EL (cell line): ENCODE data around the gene MED15.
"Not testable (repeated sequence)": the region's sequence is repeated elsewhere in the genome, so short reads cannot be mapped to it uniquely, and the experiment has no call there.

Experiments used
- DNase-seq: peaks from one replicate; pipeline ENCODE4 v3.0.0-alpha.2; 2016

Gene MED15

DNA sequence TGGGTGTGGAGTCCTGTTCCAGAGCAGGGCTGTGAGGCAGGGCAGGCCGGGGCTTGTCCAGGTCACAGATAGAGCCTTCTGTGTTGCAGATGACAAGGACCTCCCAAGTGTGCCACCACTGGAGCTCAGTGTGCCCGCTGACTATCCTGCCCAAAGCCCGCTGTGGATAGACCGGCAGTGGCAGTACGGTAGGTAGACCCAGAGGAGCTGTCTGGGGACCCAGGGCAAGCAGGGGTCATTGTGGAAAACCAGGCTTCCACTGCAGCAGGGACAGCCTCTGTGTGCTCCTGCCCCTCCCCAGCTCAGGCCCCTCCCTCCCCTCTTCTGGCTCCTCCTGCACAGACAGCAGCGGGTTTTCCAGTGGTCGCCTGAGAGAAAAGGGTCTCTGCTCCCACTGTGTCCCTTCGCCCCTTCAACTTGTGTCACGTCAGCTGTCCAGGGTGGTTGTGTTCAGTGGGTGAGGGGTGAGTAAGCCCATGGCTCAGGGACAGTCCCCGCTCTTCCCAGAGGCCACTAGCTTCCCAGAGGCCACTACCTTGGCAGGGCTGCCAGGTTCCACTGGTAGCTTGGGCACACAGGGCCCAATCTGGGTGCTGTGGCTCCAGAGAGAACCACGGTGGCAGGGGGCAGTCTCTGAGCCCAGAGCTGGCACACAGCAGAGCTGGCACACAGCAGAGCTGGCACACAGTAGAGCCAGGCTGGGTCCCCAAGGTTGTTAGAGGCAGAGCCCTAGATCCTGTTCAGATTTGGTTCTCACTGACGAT is 78.4 kb downstream of the MED15 start:
- DNase-seq: no peak

DNA sequence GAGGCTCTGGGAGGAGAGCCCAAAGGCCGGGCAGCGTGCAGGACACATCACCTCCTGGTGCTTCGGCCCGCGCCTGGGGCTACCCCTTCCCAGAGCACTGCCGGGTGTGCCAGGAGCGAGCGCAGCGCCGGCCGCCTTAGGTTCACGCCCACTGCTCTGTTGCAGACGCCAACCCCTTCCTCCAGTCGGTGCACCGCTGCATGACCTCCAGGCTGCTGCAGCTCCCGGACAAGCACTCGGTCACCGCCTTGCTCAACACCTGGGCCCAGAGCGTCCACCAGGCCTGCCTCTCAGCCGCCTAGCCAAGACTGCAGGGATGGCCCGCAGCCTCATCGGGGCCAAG is 79.0 kb downstream of the MED15 start:
- no peak for DNase-seq

DNA sequence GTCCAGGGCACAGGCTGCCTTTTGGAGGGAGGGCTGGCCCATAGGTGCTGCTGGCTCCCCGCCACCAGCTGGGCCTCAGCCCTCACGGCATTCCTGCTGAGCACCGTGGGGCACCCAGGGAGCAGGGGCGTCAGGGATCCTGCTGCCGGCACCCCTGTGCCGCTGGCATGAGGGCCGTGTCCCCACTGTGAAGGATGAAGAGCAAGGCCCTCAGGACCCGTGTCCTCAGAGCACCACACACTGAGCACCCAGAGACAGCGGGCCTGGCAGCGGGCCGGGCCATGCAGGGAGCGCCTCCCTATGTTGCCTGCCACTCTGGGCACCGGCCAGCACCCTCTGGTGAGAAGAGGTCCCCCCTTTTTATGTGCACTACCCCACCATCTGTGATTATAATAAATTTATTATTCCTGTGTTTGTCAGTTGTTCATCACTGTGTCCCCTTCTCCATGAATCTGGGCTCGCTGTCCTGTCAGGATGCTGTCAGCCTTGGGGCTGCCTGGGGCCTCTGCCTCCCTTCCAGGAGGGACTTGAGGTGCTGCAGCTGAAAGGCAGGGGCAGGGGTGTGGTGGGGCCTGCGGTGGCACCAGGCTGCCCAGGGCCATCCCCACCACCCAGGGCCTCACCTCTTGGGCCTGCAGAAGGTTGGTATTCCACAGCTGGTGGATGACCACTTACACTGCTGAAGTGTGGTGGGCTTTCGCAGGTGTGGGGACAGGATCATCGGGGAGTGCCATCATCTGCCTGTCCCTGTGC is 80.0 kb downstream of the MED15 start:
- DNase-seq: no peak

DNA sequence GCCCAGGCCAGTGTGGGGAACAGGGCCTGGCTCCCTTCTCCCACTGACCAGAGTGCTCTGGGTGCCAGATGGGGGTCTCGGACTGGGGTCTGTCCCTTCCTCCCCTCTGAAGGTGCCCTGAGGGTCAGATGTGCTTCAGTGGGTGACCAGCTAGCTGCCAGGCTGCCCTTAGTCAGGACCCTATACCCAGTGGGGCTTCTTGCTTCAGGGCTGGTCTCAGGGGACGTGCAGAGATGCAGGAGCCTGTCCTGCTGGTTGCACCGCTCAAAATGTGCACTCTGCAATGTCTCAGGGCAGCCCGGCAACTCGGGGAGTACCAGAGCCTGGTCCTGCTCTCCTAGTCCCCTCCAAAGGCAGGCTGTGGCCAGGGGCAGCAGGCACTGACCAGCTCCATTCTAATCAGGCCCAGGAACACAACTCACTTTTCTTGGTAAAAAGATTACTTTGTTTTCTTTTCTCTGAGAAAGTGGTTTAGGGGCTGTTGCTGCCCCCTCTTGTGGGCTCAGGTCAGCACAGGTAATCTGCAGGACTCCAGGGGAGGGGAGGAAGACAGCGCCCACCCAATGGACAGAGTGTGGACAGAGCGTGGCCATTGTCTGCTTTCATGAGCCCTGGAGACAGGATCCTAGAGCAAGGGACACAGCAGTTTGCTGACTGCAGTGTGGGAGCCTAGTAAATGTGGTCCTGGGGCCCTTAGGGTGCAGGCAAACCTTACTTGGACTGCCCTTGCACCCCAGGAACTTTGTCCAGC is 80.9 kb downstream of the MED15 start:
- DNase-seq: no peak

DNA sequence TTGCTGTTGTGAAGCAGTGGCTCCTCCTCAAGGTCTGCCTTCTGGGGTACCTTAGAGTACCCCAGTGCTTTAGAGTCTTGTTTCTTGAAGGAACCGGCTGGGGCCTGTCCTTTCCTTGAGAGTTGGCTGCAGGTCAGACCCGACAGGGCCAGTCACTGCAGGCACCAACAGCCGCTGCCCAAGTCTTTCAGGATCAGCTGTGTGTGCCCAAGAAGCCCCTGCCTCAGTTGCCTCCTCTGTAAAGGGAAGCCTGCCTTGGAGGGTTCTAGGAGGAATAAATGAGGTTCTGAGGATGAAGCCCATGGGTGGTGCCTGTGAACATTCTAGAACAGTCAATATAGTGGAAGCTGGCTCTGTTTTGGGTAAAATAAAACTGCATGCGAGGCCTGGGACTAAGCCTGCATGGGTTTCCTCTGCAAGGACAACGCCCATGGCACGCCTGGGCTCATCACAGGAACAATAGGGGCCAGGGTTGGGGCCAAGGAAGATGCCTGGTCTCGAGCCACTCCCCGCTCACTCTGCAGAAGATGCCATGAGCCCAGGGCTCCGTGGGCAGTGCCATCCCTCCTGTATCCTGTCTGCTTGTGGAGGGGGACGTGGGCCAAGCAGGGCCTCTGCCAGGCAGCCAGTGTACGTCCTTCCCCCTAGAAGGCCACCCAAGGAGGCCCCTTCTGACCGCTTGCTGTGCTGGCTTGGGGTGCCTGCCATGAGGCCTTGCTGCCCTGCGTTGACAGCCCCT is 81.6 kb downstream of the MED15 start:
- no peak for DNase-seq

DNA sequence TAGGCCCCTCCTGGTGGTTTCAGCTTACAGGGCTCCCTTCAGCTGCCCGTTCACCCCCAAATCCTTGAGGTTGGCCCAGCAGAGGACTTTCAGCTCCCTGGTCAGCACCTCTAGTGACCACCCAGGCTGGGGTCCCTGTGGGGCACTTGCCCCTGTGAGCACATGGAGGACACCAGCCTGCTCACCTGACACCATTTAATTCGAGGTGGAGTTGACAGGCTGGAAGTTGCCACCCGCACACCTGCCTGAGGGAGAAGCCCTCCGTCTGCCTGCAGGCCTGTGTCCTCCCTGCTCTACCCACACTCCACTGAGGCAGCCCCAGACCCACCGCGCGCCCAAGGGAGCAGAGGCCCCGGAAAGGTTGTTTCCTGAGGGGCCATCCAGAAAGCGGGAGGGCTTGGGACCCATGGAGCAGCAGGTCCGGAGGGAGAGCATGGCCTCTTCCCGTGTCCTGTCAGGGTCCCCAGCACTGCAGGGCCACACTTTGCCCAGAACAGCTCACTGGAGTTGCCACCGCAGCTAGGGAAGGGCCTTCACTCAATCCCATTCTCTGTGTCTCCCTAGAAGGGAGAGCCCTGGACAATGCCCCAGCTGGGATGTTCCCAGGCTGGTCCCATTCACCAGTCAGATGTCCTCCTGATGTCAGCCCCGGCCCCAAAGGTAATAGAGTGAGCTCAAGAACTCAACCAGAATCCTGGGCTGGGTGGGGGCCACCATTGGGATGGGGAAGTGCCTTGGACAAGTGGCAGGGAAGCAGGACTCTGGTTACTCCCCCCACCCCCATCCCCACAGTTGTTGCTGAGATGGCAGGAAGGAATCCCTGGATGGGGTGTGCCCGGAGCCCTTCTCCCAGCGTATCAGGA is 82.4 kb downstream of the MED15 start:
- no peak for DNase-seq

DNA sequence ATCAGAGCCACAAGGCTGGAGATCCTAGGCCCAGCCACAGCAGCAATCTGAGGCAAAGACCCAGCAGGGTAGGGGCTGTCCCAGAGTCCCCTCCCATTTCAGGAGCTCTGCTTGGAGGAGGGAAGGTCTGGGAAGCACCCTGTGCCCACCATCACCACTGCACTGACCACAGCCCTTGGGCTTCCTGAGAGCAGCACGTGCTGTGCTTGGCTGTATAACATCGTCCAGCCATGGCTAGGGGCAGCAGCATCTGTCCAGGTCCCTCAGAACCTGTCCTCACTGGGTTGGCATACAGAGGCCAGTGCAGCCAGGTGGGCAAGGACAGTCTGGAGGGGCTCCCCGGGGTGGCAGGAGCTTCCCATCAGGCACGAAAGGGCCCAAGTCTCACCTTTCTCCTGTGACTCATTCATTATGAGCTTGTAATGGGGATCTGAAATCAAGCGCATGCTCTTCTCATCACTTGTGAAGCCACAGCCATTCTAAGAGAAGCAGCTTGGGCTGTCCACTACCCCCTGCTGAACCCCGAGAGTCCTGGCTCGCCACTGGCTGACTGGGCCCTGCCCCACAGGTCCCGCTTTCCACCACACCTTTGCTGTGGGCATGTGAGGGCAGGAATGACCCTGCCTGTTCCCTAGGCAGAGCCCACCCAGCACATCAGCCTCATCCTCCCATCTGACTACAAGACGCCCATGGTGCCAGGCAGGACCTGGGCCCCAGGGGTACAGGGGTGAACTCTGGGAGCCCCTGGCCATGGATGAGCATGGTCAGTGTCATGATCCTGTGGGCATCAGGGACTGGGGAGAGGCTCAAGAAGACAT is 83.3 kb downstream of the MED15 start:
- DNase-seq: no peak

DNA sequence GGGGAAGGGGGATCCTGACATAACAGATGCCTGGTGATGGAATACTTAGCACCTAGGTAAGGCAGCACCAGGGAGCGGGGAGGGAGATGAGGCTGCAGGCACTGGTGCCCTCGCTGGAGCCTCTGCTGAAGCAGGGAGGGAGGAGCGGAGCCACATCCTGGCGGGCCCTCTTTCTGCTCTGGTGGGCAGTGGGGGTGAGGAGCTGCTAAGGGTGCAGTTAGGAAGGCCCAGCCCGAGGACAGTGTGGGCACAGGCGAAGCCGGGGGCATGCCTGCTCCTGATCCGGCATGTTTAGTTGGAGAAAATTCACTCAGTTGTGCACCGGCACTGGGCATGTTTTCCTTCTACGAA is 83.9 kb downstream of the MED15 start:
- no peak for DNase-seq

DNA sequence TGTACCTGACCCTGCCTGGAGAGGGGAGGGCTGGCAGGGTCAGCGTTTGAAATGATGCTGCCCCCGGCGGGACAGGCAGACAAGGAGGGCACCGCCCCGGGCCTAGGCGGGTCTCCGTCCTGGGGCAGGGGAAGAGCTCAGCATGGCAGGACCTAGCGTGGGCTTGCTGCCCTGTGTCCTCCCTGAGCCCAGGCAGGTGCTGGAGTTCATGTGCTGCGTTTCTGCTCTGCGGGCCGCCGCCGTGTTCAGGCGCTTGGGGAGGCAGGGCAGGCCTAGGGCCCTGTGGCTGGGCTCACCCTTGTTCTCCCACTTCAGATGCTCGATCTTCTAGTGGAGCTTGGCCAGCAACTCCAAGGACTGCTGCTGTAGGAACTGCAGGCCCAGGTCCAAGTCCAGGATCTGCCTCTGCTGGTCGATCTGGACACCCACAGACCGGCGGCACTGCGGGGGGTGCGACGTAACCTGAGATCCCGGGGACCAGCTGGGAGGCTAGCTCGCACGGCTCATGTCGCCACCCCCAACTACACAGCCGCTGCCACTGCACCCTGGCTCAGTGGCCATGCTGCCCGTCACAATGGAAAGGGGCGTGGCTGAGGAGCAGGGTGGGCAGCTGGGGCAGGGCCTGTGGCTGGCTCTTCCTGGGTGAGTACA is 84.4 kb downstream of the MED15 start:
- no peak for DNase-seq

DNA sequence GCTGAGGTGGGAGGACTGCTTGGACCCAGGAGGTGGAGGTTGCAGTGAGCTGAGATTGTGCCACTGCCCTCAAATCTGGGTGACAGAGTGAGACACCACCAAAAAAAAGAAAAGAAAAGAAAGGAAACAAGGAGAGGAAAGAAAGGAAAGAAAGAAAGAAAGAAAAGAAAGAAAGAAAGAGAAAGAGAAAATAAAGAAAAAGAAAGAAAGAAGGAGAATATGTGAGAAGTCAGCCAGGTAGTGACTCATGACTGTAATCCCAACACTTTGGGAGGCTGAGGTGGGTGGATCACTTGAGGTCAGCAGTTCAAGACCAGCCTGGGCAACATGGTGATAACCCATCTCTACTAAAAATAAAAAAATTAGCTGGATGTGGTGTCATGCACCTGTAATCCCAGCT is 86.6 kb downstream of the MED15 start:
- DNase-seq: not testable (repeated sequence)

DNA sequence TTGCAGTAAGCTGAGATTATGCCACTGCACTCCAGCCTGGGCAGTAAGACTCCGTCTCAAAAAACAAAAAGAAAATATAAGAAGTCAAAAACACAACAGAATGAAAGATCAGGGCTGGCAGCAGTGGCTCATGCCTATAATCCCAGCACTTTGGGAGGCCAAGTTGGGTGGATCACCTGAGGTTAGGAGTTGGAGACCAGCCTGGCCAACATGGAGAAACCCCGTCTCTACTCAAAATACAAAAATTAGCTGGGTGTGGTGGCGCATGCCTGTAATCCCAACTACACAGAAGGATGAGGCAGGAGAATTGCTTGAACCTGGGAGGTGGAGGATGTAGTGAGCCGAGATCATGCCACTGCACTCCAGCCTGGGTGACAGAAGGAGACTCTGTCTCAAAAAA is 87.1 kb downstream of the MED15 start:
- DNase-seq: not testable (repeated sequence)

DNA sequence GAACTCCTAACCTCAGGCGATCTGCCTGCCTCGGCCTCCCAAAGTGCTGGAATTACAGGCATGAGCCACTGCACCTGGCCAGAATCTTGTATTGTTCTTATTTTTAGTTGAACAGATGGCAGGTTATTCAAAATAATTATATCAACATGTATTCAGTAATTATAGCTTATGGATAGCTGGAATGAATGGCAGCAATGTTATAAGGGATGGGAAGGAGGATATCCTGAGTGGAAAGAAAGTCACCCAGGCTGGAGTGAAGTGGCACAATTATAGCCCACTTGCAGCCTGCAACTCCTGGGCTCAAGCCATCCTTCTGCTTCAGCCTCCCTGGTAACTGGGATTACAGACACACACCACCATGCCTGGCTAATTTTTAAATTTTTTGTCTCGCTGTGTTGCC is 88.1 kb downstream of the MED15 start:
- DNase-seq: no peak

DNA sequence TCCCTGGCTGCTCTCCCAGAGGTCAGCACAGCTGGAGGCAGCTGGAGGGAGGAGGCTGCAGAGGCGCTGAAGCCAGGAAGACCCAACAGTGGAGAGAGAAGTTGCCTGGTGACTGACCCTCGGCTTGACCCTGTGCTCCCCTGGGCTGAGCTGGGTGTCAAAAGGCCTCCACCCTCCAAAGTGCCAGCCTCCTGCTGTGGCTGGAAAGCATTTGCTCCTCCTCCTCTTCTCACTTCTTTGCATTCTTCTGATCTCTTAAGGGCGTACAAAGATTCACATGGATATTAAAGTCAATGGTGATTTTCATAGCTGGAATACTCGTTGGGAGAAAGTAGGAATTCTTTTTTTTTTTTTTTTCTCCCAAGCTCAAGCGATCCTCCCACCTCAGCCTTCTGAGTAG is 91.7 kb downstream of the MED15 start:
- DNase-seq: no peak

DNA sequence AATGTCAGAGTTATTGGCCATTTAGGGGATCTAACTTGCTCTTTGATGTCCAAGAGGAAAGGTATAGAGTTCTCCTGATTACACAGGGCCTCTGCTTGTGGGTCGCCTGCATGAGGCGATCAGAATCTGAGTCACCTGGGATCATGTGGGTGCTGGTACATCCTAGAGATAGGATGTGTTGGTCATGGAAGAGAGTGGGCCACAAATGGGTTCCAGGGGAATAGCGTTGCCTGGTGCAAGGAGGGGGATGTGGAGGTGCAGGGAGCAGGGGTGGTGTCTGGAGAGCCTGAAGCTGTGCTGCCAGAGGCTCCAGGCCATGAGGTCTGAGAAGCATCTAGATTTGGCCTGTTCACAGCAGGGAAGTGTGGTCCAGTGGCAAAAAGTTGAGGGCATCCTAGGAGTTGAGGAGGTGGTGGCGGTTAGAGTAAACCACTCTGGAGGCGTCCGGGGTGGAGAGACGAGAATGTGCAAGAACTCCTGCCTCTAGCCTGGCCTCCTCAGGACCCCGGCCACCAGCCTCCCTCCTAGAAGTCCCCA is 92.8 kb downstream of the MED15 start:
- DNase-seq: no peak

DNA sequence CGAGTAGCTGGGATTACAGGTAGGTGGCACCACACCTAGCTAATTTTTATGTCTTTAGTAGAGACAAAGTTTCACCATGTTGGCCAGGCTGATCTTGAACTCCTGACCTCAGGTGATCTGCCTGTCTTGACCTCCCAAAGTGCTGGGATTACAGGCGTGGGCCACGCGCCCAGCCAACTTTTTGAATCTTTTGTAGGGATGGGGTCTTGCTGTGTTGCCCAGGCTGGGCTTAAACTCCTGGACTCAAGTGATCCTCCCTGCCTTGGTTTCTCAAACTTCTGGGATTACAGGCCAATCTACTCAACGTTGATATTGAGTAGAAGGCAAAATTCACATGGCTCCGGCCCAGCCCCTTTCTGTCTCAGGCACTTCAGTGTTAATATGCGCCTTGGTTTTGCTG is 93.9 kb downstream of the MED15 start:
- no peak for DNase-seq

DNA sequence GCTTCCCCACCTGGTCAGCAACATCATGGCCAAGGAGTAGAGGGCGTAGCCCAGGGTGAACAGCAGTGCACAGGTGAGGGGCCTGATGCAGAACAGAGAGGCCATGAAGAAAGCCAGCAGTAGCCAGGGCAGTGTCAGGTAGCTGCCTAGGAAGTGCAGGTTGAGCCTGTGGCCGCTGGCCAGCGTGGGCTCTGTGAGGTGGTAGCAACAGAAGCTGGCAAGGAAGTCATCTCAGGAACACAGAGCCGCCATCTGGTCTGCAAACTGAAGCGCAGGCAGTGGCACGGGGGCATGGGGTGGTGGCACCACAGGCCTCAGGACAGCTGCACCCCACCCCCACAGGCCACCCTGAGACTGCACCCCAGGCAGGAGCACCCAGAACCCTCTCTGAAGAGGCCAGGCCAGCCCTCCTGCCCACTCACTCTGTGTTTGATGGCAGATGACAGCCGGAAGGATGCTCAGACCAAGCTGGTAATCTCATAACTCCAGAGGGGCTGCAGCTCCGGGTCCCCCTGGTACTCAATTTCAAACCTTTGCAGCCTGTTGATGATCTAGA is 95.3 kb downstream of the MED15 start:
- DNase-seq: no peak

DNA sequence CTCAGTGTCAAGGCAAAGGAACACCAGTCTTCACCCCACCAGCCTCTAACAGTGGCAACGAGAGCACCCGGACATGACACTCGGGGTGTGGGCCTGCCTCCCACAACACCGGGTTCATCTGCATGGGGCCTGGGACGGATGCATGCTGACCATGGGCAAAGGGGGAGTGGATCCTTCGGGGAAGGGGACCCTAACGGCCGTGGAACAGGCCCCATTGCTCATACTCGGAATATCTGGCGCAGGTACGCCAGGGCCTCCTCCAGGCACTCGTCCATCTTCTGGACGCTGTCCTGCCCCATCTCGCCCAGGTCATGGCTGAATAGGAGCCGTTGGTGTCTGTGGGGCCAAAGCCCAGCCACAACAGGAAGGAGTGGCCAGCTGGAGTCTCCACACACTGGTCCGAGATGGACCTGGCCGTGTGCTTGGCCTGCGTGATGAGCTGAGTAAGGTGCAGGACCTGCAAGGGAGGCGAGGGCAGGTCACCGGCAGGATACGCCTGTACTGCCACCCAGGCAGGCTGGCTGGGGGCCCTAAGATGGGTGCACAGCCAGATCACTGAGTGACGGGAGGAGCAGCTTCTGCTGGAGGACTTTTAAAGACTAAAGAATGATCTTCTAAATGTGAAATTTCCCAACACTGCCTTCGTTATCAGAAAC is 96.8 kb downstream of the MED15 start:
- no peak for DNase-seq

DNA sequence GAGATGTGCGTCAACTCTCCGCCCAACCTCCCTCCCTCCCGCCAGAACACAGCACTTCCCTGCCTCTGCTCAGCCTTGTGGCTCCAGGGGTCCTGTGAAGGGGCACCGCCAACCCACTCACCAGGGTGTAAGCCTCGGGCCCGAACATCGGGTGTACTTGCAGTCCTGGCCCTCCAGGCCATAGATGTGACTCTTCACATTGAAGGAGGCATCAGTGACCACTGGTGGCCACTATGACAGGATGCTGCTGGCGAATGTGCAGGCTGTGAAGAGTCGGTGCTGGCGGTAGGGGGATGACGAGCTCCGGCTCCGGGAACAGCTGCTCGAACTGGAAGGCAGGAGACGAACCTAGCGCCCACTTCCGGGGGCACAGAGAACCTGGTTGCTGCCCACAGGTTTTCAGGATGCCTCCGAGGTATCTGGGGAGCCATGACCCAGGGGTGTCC is 97.4 kb downstream of the MED15 start:
- no peak for DNase-seq

DNA sequence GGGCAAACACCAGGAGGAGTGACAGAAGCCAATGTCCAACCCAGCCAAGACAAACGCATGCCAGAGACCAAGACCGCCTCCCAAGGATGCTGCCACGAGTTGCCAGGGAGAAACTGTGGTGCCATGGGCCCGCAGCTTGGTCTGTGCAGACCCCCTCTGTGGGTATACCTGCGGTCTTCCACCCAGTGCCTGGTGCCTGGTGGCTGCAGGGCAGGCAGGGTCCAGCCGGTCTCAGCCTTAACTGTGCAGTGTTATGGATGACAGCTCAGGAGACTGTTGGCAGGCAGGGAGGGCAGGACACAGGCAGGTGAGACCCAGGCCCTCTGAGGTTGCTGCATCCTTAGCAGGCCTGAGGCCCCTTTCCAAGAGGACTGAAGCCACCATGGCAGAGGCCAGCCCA is 97.9 kb downstream of the MED15 start:
- DNase-seq: no peak
